Activated T-cell treated with anti-CD3 and anti-CD28 coated beads, Interleukin-2, amount 50 U/mL, for 1 hour (primary cell): ENCODE results near the gene STAMBPL1.
"Not testable (repeated sequence)": the region's sequence is repeated elsewhere in the genome, so short reads cannot be mapped to it uniquely, and the experiment has no call there.

ENCODE experiments used
- DNase-seq: peaks from one replicate; pipeline ENCODE4 v3.0.0-alpha.2; 2020

Gene STAMBPL1

GRCh38 chr10:88879534-88880281 is at the start of gene STAMBPL1:
Gene STAMBPL1, plus strand, starts transcription at chr10:88880245. Its CDS starts 21,464 bp downstream, at chr10:88901709.
- peak; percentile 75 for DNase-seq

DNA sequence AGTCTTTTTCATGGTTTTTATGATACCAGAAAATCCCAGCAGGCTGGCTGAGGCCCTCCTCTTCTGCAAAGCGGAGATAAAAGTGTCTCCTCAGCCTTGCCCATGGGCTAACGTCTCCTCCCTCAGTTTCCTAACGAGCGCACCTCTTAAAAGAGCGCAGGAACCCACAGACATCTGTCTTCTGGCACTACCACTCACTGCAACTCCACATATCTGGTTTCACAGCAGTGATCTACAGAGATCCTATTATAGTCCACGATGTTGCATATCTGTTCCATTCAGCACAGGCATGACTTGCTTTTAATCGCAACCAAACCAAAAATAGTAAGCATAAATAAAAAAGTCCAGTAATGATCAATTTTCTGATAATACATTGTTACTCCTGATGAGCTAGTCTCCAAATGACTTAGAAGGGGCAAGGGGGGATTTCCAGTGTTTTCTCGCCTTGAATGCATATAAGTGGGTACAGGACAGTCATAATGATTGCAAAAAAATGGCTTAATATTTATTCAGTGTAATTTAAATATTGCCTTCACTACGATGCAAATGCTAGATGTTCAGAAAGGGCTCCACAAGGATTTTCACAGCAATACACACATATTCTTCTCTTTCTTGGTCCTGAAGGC is 49.3 kb upstream of the STAMBPL1 start:
- DNase-seq = no peak

GRCh38 chr10:88831709-88832108 is 48.3 kb upstream of the STAMBPL1 start:
- peak; percentile 25 for DNase-seq

DNA sequence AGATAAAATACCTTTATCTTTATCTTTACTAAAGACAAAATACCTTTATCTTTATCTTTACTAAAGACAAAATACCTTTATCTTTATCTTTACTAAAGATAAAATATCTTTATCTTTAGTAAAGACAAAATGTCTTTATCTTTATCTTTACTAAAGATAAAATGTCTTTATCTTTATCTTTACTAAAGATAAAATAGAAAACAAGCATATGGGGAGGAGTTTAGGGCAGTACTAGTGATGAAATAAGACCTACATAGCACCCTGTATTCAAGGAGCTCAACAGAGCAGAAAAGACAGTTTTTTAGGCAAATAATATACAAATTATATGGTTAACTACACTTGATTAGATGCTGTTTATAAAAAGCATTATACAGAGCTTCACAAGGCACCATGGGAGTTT is 47.7 kb upstream of the STAMBPL1 start:
- no peak for DNase-seq

DNA sequence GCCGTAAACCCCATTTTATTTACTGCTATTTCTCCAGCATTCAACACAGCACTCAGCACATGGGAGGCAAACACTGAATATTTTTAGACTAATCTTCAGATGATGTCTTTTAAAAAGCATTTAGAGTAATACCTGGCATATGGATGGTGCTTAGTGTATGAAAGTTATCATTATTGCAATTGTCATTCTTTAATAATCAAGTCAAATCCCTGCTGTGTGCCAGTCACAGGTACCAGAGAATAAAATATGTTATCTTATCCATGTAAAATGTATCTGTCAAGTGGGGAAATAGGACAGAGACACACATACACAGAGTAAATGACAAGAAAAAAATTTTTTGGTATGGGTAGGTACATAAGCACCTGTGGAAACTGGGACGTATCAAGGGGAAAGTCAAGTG is 46.9 kb upstream of the STAMBPL1 start:
- no peak for DNase-seq

- no peak for DNase-seq
These were observed 46.3 kb upstream of the STAMBPL1 start for GRCh38 chr10:88833723-88834122.

DNA sequence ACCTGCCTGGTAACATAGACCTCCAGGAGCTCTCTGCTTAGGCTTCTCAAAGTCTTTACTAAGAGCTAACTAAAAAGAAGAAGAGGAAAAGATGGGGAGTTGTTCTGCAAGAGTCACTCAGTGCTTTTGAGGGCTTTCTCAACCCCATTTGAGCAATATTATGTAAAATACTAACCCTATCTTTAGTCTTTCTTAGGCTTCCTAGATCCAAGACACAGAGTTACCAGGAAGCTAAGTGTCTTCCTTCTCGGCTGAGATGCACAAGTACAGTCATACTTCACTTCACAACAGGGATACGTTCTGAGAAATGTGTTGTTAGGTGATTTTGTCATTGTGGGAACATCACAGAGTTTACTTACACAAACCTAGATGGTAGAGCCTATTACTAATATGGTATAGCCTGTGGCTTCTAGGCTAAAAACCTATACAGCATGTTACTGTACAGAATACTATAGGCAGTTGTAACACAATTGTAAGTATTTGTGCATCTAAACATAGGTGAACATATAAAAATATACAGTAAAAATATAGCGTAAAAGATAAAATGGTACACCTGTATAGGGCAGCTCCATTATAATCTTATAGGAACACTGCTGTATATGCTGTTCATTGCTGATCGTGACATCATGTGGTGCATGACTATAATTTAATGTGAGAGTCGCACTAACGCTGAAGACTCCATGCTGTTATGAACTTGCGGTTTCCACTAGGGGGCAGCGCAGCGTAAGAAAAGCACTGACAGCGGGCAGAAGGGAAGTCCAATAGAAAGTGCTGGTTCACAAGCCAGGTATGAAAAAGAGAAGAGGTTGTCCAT is 44.7 kb upstream of the STAMBPL1 start:
- DNase-seq = peak; percentile 83

GRCh38 chr10:88835910-88836221 is 44.2 kb upstream of the STAMBPL1 start:
- no peak for DNase-seq

DNA sequence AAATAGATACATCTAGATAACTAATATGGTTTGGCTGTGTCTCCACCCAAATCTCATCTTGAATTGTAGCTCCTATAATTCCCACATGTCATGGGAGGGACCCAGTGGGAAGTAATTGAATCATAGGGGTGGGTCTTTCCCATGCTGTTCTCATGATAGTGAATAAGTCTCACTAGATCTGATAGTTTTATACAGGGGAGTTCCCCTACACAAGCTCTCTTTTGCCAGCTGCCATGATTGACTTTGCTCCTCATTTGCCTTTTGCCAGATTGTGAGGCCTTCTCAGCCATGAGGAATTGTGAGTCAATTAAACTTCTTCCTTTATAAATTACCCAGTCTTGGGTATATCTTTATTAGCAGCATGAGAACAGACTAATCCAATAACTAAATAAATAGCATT is 42.4 kb upstream of the STAMBPL1 start:
- DNase-seq = not testable (repeated sequence)

- no peak for DNase-seq
These were observed 41.2 kb upstream of the STAMBPL1 start for GRCh38 chr10:88838766-88839350.

DNA sequence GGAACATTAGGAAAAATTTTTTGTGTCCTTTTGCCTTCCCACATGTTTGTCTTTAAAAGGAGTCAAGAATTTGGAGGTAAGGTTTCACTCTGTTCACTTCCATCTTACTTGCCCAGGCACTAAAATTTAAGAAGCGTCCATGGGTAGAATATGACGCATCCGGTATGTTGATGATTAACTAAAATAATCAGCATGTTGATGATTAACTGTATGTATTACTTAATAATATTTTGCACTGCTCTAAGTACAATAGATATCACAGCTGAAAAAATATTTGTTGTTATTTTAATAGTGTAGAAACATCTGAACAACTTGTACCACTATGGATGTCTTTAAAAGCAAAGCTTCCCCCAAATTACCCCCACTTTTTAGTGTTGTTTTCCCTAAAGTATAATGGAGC is 39.9 kb upstream of the STAMBPL1 start:
- no peak for DNase-seq

DNA sequence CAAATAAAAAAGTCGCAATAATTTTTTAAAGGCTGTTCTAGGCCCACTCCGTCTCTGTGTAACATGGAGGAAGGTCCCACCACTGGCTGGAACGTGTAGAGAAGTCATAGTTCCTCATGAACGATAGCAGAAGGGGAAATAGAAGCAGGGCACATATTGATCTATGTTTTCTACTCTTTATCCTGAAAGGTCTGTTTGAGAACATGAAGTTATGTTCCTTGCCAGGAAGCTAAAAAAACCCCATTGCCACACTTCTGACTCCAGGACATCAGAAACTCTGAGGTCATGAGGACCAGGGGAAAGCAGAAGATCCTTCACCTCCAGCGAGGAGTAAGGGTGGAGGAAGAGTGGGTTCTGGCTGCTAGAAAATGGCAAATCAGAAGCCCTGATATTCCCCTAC is 39.2 kb upstream of the STAMBPL1 start:
- DNase-seq = no peak

GRCh38 chr10:88841316-88842111 is 38.5 kb upstream of the STAMBPL1 start:
- DNase-seq = no peak

DNA sequence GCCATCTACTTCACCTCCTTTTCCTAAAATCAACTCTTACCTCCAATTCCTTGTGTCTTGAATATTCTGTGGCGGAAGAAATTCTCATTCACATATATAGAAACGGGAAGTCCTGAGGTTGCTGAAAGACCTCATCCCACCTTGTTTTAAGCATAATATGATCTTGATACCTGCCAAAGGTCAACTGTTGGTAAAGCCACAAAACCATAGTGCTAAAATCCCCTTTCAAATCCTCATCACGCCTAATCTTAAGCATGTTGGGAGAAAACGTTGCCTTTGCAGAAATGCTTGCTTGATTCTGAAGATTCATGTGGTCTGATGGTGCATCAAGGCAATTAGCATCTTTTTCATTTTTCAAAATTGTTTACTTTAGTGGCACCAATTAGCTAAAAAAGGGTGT is 36.9 kb upstream of the STAMBPL1 start:
- no peak for DNase-seq

DNA sequence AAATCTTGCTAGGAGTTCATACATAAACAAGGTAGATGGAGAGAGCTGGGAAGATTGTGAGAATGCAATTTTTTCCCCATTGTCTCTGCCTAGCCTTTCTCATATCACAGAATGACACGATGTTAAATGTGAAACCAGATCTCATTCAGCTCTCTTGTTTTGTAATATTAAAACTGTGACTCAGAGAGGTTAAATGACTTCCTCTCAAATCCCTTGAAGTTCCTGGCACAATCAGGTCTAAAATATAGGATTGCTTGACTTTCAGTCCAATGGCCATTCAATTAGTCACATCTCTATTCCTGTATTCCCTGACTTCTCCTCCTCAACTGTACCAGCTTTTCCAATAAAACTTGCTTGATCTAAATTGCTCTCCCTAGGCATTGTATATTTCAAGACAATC is 31.5 kb upstream of the STAMBPL1 start:
- no peak for DNase-seq

GRCh38 chr10:88849234-88849633 is 30.8 kb upstream of the STAMBPL1 start:
- DNase-seq = no peak

GRCh38 chr10:88850712-88851111 is 29.3 kb upstream of the STAMBPL1 start:
- DNase-seq = no peak

DNA sequence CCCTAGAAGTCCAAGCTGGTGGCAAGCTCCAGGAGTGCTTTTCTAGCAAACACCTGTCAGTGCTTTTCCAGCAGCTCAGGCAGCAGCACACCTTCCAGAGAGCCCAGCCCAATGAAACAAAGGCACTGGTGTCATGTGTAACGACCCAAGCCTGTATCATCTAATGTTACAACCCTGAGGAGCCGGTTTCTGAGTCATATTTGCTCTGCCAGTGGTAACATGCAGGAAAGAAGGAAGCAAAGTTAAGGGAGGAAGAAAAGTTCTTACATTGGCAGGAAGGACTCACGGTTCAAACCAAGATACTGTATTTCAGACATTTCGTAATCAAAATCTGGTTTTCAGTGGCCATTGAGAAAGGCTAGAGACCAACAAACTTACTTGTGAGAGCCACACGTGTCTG is 28.3 kb upstream of the STAMBPL1 start, which contains the start of gene ANKRD22:
TSS of gene ANKRD22 (minus strand) at position 139 of the 400 bp plus-strand sequence. CDS start 237 bp downstream, outside the sequence.
- DNase-seq = no peak

DNA sequence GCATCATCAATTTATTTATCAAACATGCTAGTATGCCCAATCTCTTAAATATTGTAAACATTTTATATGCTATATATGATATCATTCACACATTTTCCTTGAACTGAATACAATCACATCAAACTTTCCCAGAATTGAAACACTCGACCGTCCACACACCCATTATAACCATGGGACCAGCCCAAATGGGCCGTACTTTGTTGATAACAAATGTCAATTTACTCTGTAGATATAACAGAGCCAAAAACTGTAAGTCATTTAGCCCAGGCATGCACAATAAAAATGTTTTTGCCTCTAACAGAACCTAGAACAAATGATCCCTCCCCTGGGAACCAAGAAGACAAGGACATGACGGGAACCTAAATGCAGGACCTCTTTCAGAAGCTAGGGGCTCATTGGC is 27.7 kb upstream of the STAMBPL1 start:
- no peak for DNase-seq

DNA sequence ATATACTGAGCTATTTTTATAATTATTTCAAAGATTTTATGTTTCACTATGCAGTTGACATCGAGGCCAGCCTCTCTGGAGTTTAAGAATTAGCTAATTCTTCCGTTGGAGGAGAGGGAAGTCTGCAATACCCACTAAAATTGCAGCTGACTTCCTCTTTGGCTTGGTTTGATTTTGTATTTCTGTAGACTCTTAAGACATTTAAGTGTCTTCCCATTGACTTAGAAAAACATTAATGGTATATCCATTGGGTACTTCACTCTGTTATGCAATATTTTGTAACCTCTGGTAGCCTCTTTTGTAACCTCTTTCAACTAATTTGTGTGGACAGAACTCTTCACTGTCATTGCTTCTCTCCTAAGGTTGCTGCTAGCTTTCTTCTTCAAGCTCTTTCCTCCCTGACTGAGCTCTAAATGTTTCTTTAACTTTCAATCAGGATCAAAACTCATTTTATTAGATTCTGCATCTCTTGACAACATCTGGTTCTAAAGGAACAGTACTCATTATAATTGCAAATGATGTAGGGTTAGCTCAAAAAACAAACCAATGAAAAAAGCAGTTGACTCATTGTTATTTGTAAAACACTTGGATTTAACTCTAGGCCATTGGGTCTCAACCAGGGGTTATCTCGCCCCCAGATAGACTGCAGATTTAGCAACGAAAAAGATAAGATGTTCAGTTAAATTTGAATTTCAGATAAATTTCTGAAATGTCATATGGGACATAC is 26.7 kb upstream of the STAMBPL1 start:
- no peak for DNase-seq

DNA sequence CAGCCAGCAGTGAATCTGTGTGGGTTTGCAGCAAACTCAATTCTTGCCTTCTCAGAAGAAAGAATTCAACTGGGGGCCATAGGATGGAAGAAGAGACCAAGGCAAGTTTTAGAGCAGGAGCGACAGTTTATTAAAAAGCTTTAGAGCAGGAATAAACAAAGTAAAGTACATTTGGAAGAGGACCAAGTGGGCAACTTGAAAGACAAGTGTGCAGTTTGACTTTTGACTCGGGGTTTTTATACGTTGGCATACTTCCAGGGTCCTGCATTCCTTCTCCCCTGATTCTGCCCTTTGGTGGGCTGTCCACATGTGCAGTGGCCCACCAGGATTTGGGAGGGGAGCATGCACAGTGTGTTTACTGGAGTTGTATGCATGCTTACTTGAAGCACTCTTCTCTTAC is 25.4 kb upstream of the STAMBPL1 start:
- no peak for DNase-seq

DNA sequence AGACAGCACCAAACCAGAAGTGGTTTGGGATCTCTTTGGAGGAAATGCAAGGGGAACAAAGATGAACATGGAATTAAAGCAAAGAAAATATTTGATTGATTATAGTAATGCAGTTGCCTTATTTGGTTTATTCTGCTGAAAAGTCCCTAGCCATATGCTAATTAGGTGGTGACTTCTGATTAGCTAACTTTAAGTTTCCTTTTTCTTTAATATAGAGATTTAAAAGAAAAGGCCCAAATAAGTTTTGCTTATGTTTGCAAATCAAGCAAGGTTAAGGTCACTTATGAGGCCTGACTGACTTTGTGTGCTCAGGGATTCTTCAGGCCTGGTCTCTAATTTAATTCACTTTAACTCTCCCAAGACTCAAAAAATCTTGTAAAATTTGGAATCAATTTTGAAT is 22.2 kb upstream of the STAMBPL1 start:
- DNase-seq = no peak
